ENCODE results near the gene MAMDC2. TPM values are rescaled to one million over a fixed set of nuclear protein-coding genes. Genes with fewer than 3 reads are reported as not detected.

MAMDC2 gene
- total RNA-seq, 2 donors from 2014 or later, result 0.44 to 1.4 TPM

GRCh38 chr9:70263421-70263820 is 219.8 kb downstream of the MAMDC2 start:
- Histone ChIP-seq H3K27ac (ENCODE audit: low read depth, low read length) (no peak overlapping the region), H3K27me3 (ENCODE audit: control insufficient read depth, insufficient read depth, low read length, poor library complexity, severe bottlenecking) (no peaks in the 10 kb centered on the region), H3K4me3 (ENCODE audit: low read length) (no peak overlapping the region), H3K9ac (ENCODE audit: extremely low read depth, low read length, poor library complexity, severe bottlenecking) (no peak overlapping the region), H3K9me3 (ENCODE audit: control insufficient read depth, low read length) (no peaks in the 10 kb centered on the region), H3K4me1 (ENCODE audit: control insufficient read depth, insufficient read depth, low read length) (peaks cover 5% of the 10 kb centered on the region), H3K36me3 (ENCODE audit: control insufficient read depth, insufficient read depth, low read length) (peaks cover 81% of the 10 kb centered on the region)
- Mint-ChIP-seq H3K9me3 (no peaks in the 10 kb centered on the region), H3K27ac (no peak overlapping the region), H3K4me3 (no peak overlapping the region), H3K36me3 (ENCODE audit: low read depth) (peaks cover 45% of the 10 kb centered on the region), H3K27me3 (ENCODE audit: insufficient read depth) (no peaks in the 10 kb centered on the region), H3K4me1 (peaks cover 31% of the 10 kb centered on the region)
- 75 to 88% methylated on average over 1 of the region's 1 CpG for WGBS, 2 experiments (ENCODE audit: insufficient coverage in 1 of 2, insufficient read length in 1 of 2)
- DNase-seq, result no peak
- TF ChIP-seq, protein P1, sequence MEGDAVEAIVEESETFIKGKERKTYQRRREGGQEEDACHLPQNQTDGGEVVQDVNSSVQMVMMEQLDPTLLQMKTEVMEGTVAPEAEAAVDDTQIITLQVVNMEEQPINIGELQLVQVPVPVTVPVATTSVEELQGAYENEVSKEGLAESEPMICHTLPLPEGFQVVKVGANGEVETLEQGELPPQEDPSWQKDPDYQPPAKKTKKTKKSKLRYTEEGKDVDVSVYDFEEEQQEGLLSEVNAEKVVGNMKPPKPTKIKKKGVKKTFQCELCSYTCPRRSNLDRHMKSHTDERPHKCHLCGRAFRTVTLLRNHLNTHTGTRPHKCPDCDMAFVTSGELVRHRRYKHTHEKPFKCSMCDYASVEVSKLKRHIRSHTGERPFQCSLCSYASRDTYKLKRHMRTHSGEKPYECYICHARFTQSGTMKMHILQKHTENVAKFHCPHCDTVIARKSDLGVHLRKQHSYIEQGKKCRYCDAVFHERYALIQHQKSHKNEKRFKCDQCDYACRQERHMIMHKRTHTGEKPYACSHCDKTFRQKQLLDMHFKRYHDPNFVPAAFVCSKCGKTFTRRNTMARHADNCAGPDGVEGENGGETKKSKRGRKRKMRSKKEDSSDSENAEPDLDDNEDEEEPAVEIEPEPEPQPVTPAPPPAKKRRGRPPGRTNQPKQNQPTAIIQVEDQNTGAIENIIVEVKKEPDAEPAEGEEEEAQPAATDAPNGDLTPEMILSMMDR (conservative IDR thresholded peaks at IDR 0.05), result no peak

Other genes starting within 250 kb of the MAMDC2 start
- 10 to 100 TPM in 1 of 2 donors, 1 to 10 TPM in 1; 5.7 to 48.9 TPM for gene CFAP95, start 223.0 kb upstream of the MAMDC2 start, total RNA-seq
- 10 to 100 TPM; 30.0 to 42.5 TPM for gene SMC5, start 215.1 kb downstream of the MAMDC2 start, total RNA-seq